ENCODE measurements around the gene SYT1.

GRCh38 chr12:79366374-79366773 lies 501.8 kb downstream of the SYT1 start:
- TF ChIP-seq GATA2 (IDR thresholded peaks at IDR 0.05; ENCODE audit: low read depth, low read length) (no peak), GATA3 (IDR thresholded peaks at IDR 0.05; ENCODE audit: low read depth, low read length) (no peak)
